Right ventricle myocardium inferior (tissue), 1 donor: Measurements from ENCODE around the gene SIK2. TPM values are rescaled to one million over a fixed set of nuclear protein-coding genes. Genes with fewer than 3 reads are reported as not detected.

Experiments used
- ATAC-seq: fragments of 200-7000 bp; cut with Tn5 transposase; one replicate; pipeline ENCODE4 v1.9.1; 2020; ENCODE audit warnings: mild to moderate bottlenecking, moderate library complexity
- DNase-seq: peaks from one replicate; pipeline ENCODE4 v3.0.0; 2021; ENCODE audit errors: missing footprints
- intact Hi-C: fragments of 100-400 bp; cut with DNase I; formaldehyde crosslinking; loops from one replicate; pipeline ENCODE4 v1.11.0; 2022
- total RNA-seq: library from RNA; stranded (reverse); fragmentation: NEBNext Ultra II Directional; extraction: Animal tissue kit (Norgen Biotek cat#: 25700); gene quantifications from one replicate; pipeline ENCODE4 v1.2.1, GENCODE V29; 2021
- donor health status: DM: no; HTN: yes; CAD: no; lungs with severe emphysema.

The SIK2 gene
- total RNA-seq, 1 donor from 2014 or later = 15.9 TPM

- intact Hi-C loops = no loop called here
- DNase-seq = no peak
- no peak for ATAC-seq
Observed at GRCh38 chr11:111779118-111779517, 176.9 kb downstream of the SIK2 start.

Other genes starting within 250 kb of the SIK2 start
- gene POU2AF1, start 223.2 kb upstream of the SIK2 start, total RNA-seq = 0.24 TPM
- not detected for gene BTG4, start 90.1 kb upstream of the SIK2 start, total RNA-seq
- gene HOATZ, start 87.7 kb upstream of the SIK2 start, total RNA-seq = not detected
- 3.7 TPM for gene LAYN, start 61.7 kb upstream of the SIK2 start, total RNA-seq
- 7.8 TPM for gene PPP2R1B, start 163.9 kb downstream of the SIK2 start, total RNA-seq